Esophagus squamous epithelium (tissue), 4 donors: ENCODE measurements around the gene ADK.

Source experiments
- POLR2A ChIP-seq, 4 donors: fragments of 450-650 bp; IDR thresholded peaks; one replicate each; pipeline ENCODE4 v1.6.1; 2017; ENCODE audit warnings: antibody characterized with exemption in 4 of 4, mild to moderate bottlenecking in 4 of 4, moderate library complexity in 3 of 4
- TF ChIP-seq, protein P1 (sequence below), 6 experiments: fragments of 450-650 bp in 4 of 6; fragments of 200-600 bp in 2 of 6; sonication (generic) in 2 of 6; IDR thresholded peaks; one replicate each; pipeline ENCODE4 v1.5.1; 2016 to 2019; ENCODE audit warnings: antibody characterized with exemption in 6 of 6, mild to moderate bottlenecking in 4 of 6, moderate library complexity in 4 of 6

DNA sequence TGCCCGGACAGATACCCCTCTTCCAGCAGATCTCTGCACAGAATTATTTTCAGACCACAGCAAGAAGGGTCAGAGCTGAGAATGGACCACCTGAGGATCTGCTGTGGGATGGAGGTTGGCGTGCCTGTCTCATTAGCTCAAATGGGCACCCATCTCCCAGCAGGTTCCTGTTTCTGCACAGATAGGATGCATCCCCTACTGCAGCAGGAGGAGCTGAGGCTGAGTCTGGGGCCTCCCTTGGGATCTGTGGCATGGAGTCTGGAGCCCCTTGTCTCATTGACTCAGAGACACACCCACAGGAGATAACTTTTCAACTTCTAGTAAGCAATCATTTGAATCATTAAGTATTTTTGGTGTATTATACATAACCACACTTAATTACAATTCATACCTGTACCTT is 212.7 kb downstream of the ADK start:
- TF ChIP-seq, protein P1, sequence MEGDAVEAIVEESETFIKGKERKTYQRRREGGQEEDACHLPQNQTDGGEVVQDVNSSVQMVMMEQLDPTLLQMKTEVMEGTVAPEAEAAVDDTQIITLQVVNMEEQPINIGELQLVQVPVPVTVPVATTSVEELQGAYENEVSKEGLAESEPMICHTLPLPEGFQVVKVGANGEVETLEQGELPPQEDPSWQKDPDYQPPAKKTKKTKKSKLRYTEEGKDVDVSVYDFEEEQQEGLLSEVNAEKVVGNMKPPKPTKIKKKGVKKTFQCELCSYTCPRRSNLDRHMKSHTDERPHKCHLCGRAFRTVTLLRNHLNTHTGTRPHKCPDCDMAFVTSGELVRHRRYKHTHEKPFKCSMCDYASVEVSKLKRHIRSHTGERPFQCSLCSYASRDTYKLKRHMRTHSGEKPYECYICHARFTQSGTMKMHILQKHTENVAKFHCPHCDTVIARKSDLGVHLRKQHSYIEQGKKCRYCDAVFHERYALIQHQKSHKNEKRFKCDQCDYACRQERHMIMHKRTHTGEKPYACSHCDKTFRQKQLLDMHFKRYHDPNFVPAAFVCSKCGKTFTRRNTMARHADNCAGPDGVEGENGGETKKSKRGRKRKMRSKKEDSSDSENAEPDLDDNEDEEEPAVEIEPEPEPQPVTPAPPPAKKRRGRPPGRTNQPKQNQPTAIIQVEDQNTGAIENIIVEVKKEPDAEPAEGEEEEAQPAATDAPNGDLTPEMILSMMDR (IDR thresholded peaks at IDR 0.05), result no peak
- no peak for TF ChIP-seq POLR2A (IDR thresholded peaks at IDR 0.05)
